ENCODE data around the gene ETFA.

GRCh38 chr15:76328106-76328696 is 16.9 kb upstream of the ETFA start:
- no peak for TF ChIP-seq POLR2A (IDR thresholded peaks at IDR 0.05)
- no peak for TF ChIP-seq CTCF (IDR thresholded peaks at IDR 0.05)

Measured in thyroid gland (tissue), 4 donors.